K562 (cell line): ENCODE measurements around the gene RTF1. TPM values are rescaled to one million over a fixed set of nuclear protein-coding genes. Genes with fewer than 3 reads are reported as not detected.

Source experiments
- ATF7 ChIP-seq: fragments of 450-650 bp; IDR thresholded peaks from 2 replicates; pipeline ENCODE4 v1.7.1; 2014; ENCODE audit warnings: mild to moderate bottlenecking, moderate library complexity
- DACH1 ChIP-seq: fragments of 450-650 bp; IDR thresholded peaks from 2 replicates; pipeline ENCODE4 v1.6.1; 2018; ENCODE audit not compliant: partially characterized antibody
- DNMT1 ChIP-seq: fragments of 450-650 bp; IDR thresholded peaks from 2 replicates; pipeline ENCODE4 v1.6.1; 2016; ENCODE audit warnings: antibody characterized with exemption, mild to moderate bottlenecking
- EHMT2 ChIP-seq: fragments of 450-650 bp; IDR thresholded peaks from 2 replicates; pipeline ENCODE4 v1.6.1; 2018; ENCODE audit warnings: antibody characterized with exemption
- FOSL1 ChIP-seq: fragments of 200-800 bp; sonication (Bioruptor generic); conservative IDR thresholded peaks from 2 replicates; pipeline ENCODE4 v1.6.1; 2016; ENCODE audit warnings: missing genetic modification characterization, missing compliant biosample characterization
- HDAC6 ChIP-seq: IDR thresholded peaks from 2 replicates; pipeline ENCODE4 v1.6.1; 2012; ENCODE audit warnings: low read depth, mild to moderate bottlenecking, control low read depth, inconsistent platforms, low read length, moderate library complexity
- JUN ChIP-seq, 2 experiments: sonication (generic) in 1 of 2; formaldehyde crosslinking in 1 of 2; IDR thresholded peaks; 2 replicates each; pipeline versions ENCODE4 v1.6.1 to v1.8.0; 2012 to 2022; ENCODE audit warnings: borderline replicate concordance in 2 of 2, mild to moderate bottlenecking in 2 of 2, improper control_type of control experiment in 1 of 2, low read depth in 1 of 2, low read length in 1 of 2, missing genetic modification reagents in 1 of 2
- PHF20 ChIP-seq: fragments of 450-650 bp; IDR thresholded peaks from 2 replicates; pipeline ENCODE4 v1.6.1; 2018; ENCODE audit not compliant: partially characterized antibody
- TCF3 ChIP-seq: sonication (generic); formaldehyde crosslinking; IDR thresholded peaks from 2 replicates; pipeline ENCODE4 v1.4.0; 2020; ENCODE audit warnings: mild to moderate bottlenecking, missing genetic modification reagents
- ZNF584 ChIP-seq: fragments of 200-800 bp; sonication (Bioruptor generic); IDR thresholded peaks from 2 replicates; pipeline ENCODE4 v1.6.1; 2016; ENCODE audit warnings: low read depth, mild to moderate bottlenecking, missing genetic modification characterization, missing compliant biosample characterization
- ZNF589 ChIP-seq: fragments of 200-800 bp; sonication (Bioruptor generic); IDR thresholded peaks from 2 replicates; pipeline ENCODE4 v1.6.1; 2016; ENCODE audit warnings: low read depth, missing genetic modification characterization, missing compliant biosample characterization
- ZNF639 ChIP-seq, 2 experiments: fragments of 200-800 bp in 1 of 2; sonication (Bioruptor generic) in 1 of 2; sonication (generic) in 1 of 2; formaldehyde crosslinking in 1 of 2; IDR thresholded peaks in 1 of 2; conservative IDR thresholded peaks in 1 of 2; 2 replicates each; pipeline versions ENCODE4 v1.5.0 to v1.6.1; 2016 to 2020; ENCODE audit warnings: missing compliant biosample characterization in 1 of 2, missing genetic modification characterization in 1 of 2, missing genetic modification reagents in 1 of 2
- polyA plus RNA-seq, 8 experiments: library from polyadenylated mRNA; depleted of rRNA in 4 of 8; stranded (reverse) in 5 of 8; unstranded in 3 of 8; fragments of >200 nt; fragmentation: Nextera tagmentation in 2 of 8; fragmentation: Illumina TruSeq in 1 of 8; extraction: Ambion mirVana in 2 of 8; extraction: Trizol in 1 of 8; gene quantifications; 2 replicates each; pipeline versions ENCODE4 v1.2.1 to v1.2.3, GENCODE V29; 2011 to 2014; ENCODE audit warnings: inconsistent platforms in 1 of 8, missing spikeins in 1 of 8
- total RNA-seq, 7 experiments: library from RNA; depleted of rRNA in 6 of 7; stranded (reverse); fragments of >200 nt in 6 of 7; fragmentation: Illumina TruSeq in 2 of 7; extraction: Trizol in 2 of 7; gene quantifications; 2 replicates each; pipeline versions ENCODE4 v1.2.1 to v1.2.3, GENCODE V29; 2011 to 2021; ENCODE audit warnings: low replicate concordance in 1 of 7
- TF ChIP-seq, protein P1 (sequence below), 2 experiments: fragments of 150-350 bp in 1 of 2; IDR thresholded peaks; 2 replicates each; pipeline ENCODE4 v1.6.1; 2012 to 2016; ENCODE audit warnings: low read depth in 2 of 2, low read length in 2 of 2, mild to moderate bottlenecking in 1 of 2, moderate library complexity in 1 of 2
- TF ChIP-seq, protein P2 (sequence below): fragments of 450-650 bp; IDR thresholded peaks from 2 replicates; pipeline ENCODE4 v1.6.1; 2018; ENCODE audit not compliant: partially characterized antibody
- TF ChIP-seq, protein P3 (sequence below): fragments of 200-800 bp; sonication (Bioruptor generic); IDR thresholded peaks from 2 replicates; pipeline ENCODE4 v1.6.1; 2017; ENCODE audit warnings: missing genetic modification characterization, missing compliant biosample characterization

The RTF1 gene
- total and polyA plus RNA-seq, 9 of the 15 experiments (the other 6 are each of a cell fraction or from before 2014, with no cell fraction given) = 7.6 to 69.5 (median 31.5) TPM

DNA sequence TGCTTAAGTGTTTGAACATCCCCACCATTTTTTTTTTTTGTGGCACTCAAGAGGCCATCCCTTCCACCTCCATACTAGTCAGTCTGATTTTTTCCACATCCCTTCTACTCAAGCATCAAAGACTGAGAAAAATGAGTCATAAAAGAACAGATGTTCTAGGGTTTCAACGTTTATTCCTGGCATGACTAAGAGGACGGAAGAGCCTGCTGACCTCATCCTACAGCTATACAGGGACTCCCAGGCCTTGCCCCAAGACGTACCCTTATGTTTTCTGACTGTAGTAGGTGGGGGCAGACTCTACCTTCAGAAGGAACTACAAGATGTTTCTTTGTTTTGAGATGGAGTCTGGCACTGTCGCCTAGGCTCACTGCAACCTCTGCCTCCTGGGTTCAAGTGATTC, 73.5 kb downstream of the RTF1 start (continued):
- TF ChIP-seq ZNF589 = peak; percentile 86
- TF ChIP-seq, protein P1, sequence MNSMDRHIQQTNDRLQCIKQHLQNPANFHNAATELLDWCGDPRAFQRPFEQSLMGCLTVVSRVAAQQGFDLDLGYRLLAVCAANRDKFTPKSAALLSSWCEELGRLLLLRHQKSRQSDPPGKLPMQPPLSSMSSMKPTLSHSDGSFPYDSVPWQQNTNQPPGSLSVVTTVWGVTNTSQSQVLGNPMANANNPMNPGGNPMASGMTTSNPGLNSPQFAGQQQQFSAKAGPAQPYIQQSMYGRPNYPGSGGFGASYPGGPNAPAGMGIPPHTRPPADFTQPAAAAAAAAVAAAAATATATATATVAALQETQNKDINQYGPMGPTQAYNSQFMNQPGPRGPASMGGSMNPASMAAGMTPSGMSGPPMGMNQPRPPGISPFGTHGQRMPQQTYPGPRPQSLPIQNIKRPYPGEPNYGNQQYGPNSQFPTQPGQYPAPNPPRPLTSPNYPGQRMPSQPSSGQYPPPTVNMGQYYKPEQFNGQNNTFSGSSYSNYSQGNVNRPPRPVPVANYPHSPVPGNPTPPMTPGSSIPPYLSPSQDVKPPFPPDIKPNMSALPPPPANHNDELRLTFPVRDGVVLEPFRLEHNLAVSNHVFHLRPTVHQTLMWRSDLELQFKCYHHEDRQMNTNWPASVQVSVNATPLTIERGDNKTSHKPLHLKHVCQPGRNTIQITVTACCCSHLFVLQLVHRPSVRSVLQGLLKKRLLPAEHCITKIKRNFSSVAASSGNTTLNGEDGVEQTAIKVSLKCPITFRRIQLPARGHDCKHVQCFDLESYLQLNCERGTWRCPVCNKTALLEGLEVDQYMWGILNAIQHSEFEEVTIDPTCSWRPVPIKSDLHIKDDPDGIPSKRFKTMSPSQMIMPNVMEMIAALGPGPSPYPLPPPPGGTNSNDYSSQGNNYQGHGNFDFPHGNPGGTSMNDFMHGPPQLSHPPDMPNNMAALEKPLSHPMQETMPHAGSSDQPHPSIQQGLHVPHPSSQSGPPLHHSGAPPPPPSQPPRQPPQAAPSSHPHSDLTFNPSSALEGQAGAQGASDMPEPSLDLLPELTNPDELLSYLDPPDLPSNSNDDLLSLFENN (IDR thresholded peaks at IDR 0.05; ENCODE audit: low read depth in 2 of 2, low read length in 2 of 2) = no peak
- TF ChIP-seq FOSL1 = peak; percentile 93
- peak; percentile 64; the same call in 1 of the 2 replicates for TF ChIP-seq ATF7
- peak; percentile 93 for TF ChIP-seq JUN (IDR thresholded peaks at IDR 0.05; ENCODE audit: borderline replicate concordance, low read depth, low read length)
- TF ChIP-seq JUN (CRISPR knock-in tag; IDR thresholded peaks at IDR 0.05; ENCODE audit: borderline replicate concordance) = peak; percentile 90; the same call in 1 of the 2 replicates
- no peak for TF ChIP-seq HDAC6
- TF ChIP-seq, protein P2, sequence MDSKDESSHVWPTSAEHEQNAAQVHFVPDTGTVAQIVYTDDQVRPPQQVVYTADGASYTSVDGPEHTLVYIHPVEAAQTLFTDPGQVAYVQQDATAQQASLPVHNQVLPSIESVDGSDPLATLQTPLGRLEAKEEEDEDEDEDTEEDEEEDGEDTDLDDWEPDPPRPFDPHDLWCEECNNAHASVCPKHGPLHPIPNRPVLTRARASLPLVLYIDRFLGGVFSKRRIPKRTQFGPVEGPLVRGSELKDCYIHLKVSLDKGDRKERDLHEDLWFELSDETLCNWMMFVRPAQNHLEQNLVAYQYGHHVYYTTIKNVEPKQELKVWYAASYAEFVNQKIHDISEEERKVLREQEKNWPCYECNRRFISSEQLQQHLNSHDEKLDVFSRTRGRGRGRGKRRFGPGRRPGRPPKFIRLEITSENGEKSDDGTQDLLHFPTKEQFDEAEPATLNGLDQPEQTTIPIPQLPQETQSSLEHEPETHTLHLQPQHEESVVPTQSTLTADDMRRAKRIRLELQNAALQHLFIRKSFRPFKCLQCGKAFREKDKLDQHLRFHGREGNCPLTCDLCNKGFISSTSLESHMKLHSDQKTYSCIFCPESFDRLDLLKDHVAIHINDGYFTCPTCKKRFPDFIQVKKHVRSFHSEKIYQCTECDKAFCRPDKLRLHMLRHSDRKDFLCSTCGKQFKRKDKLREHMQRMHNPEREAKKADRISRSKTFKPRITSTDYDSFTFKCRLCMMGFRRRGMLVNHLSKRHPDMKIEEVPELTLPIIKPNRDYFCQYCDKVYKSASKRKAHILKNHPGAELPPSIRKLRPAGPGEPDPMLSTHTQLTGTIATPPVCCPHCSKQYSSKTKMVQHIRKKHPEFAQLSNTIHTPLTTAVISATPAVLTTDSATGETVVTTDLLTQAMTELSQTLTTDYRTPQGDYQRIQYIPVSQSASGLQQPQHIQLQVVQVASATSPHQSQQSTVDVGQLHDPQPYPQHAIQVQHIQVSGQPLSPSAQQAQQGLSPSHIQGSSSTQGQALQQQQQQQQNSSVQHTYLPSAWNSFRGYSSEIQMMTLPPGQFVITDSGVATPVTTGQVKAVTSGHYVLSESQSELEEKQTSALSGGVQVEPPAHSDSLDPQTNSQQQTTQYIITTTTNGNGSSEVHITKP = no peak
- no peak for TF ChIP-seq DNMT1
- no peak for TF ChIP-seq PHF20
- peak; percentile 67; the same call in 1 of the 2 replicates for TF ChIP-seq ZNF584 (CRISPR knock-in tag)
- TF ChIP-seq TCF3 (CRISPR knock-in tag) = no peak; the same call in 1 of the 2 replicates
- peak in 1 of 2 experiments; percentile 42; a peak in 1 of 4 replicates for TF ChIP-seq ZNF639 (CRISPR knock-in tag; conservative IDR thresholded peaks at IDR 0.05 in 1 of 2, IDR thresholded peaks at IDR 0.05 in 1 of 2)
- TF ChIP-seq, protein P3, sequence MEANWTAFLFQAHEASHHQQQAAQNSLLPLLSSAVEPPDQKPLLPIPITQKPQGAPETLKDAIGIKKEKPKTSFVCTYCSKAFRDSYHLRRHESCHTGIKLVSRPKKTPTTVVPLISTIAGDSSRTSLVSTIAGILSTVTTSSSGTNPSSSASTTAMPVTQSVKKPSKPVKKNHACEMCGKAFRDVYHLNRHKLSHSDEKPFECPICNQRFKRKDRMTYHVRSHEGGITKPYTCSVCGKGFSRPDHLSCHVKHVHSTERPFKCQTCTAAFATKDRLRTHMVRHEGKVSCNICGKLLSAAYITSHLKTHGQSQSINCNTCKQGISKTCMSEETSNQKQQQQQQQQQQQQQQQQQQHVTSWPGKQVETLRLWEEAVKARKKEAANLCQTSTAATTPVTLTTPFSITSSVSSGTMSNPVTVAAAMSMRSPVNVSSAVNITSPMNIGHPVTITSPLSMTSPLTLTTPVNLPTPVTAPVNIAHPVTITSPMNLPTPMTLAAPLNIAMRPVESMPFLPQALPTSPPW (CRISPR knock-in tag) = peak; percentile 31; the same call in 1 of the 2 replicates
- peak; percentile 66 for TF ChIP-seq EHMT2
- TF ChIP-seq DACH1 = peak; percentile 6
